ENCODE measurements around the gene POU5F2. TPM values are rescaled to one million over a fixed set of nuclear protein-coding genes. Genes with fewer than 3 reads are reported as not detected.

The POU5F2 gene
- total RNA-seq, 2 experiments from 2014 or later = 0.27 to 0.33 TPM

- POLR2A ChIA-PET = no interaction called here
- DNase-seq = no peak
- no peak overlapping the region for H3K27ac Mint-ChIP-seq
Observed at GRCh38 chr5:93735378-93735777, 6.0 kb downstream of the POU5F2 start.

GRCh38 chr5:93731987-93732386 lies 9.4 kb downstream of the POU5F2 start:
- POLR2A ChIA-PET = no interaction called here
- intact Hi-C loops (cut with micrococcal nuclease) = no loop called here

More at GRCh38 chr5:93735378-93735777, 6.0 kb downstream of the POU5F2 start:
- no peaks in the 10 kb centered on the region for H3K4me1 Mint-ChIP-seq (ENCODE audit: low read depth)
- H3K36me3 Mint-ChIP-seq = peaks cover 33% of the 10 kb centered on the region
- H3K27me3 Mint-ChIP-seq = no peaks in the 10 kb centered on the region
- intact Hi-C loops (cut with micrococcal nuclease) = no loop called here
- H3K9me3 Mint-ChIP-seq = peaks cover 4% of the 10 kb centered on the region
- CTCF ChIA-PET = no interaction called here
- H3K4me3 Mint-ChIP-seq = no peak overlapping the region

GRCh38 chr5:93726595-93726994 lies 14.8 kb downstream of the POU5F2 start:
- no peaks in the 10 kb centered on the region for H3K36me3 Mint-ChIP-seq
- intact Hi-C loops (cut with micrococcal nuclease) = no loop called here
- H3K4me1 Mint-ChIP-seq (ENCODE audit: low read depth) = peaks cover under 1% of the 10 kb centered on the region
- ChIA-PET POLR2A (no interaction called here), CTCF (interaction anchor here (0.7 kb wide), 1 partner anchor 53 kb away, joined by 3 read pairs; no protein-coding TSS in a partner anchor)
- no peak for DNase-seq
- H3K27me3 Mint-ChIP-seq = no peaks in the 10 kb centered on the region
- H3K4me3 Mint-ChIP-seq = no peak overlapping the region
- no peak overlapping the region for H3K27ac Mint-ChIP-seq
- no peaks in the 10 kb centered on the region for H3K9me3 Mint-ChIP-seq

More at GRCh38 chr5:93731987-93732386, 9.4 kb downstream of the POU5F2 start:
- Mint-ChIP-seq H3K27me3 (no peaks in the 10 kb centered on the region), H3K36me3 (peaks cover 6% of the 10 kb centered on the region), H3K27ac (no peak overlapping the region), H3K4me3 (no peak overlapping the region), H3K9me3 (no peaks in the 10 kb centered on the region), H3K4me1 (ENCODE audit: low read depth) (no peaks in the 10 kb centered on the region)
- CTCF ChIA-PET = no interaction called here
- no peak for DNase-seq

GRCh38 chr5:93724791-93725190 lies 16.6 kb downstream of the POU5F2 start:
- H3K36me3 Mint-ChIP-seq = peaks cover 1% of the 10 kb centered on the region
- DNase-seq = no peak
- H3K27me3 Mint-ChIP-seq = no peaks in the 10 kb centered on the region
- H3K27ac Mint-ChIP-seq = no peak overlapping the region
- no peak overlapping the region for H3K4me3 Mint-ChIP-seq
- ChIA-PET CTCF (no interaction called here), POLR2A (no interaction called here)
- intact Hi-C loops (cut with micrococcal nuclease) = no loop called here
- peaks cover 8% of the 10 kb centered on the region for H3K4me1 Mint-ChIP-seq (ENCODE audit: low read depth)
- H3K9me3 Mint-ChIP-seq = no peaks in the 10 kb centered on the region

GRCh38 chr5:93723681-93724080 lies 17.7 kb downstream of the POU5F2 start:
- DNase-seq = no peak
- H3K36me3 Mint-ChIP-seq = peaks cover 1% of the 10 kb centered on the region
- H3K27me3 Mint-ChIP-seq = no peaks in the 10 kb centered on the region
- ChIA-PET POLR2A (no interaction called here), CTCF (interaction anchor here (0.6 to 1.4 kb wide), 2 partner anchors 76 to 78 kb away, joined by 3 to 4 read pairs; no protein-coding TSS in a partner anchor)
- intact Hi-C loops (cut with micrococcal nuclease) = no loop called here
- H3K9me3 Mint-ChIP-seq = no peaks in the 10 kb centered on the region
- H3K4me3 Mint-ChIP-seq = no peak overlapping the region
- peaks cover 8% of the 10 kb centered on the region for H3K4me1 Mint-ChIP-seq (ENCODE audit: low read depth)
- no peak overlapping the region for H3K27ac Mint-ChIP-seq

GRCh38 chr5:93723005-93723404 lies 18.4 kb downstream of the POU5F2 start:
- CTCF ChIA-PET = interaction anchor here (1.4 kb wide), 1 partner anchor 78 kb away, joined by 4 read pairs; no protein-coding TSS in a partner anchor
- no peaks in the 10 kb centered on the region for H3K27me3 Mint-ChIP-seq
- DNase-seq = no peak
- POLR2A ChIA-PET = no interaction called here
- intact Hi-C loops (cut with micrococcal nuclease) = no loop called here
- H3K4me3 Mint-ChIP-seq = no peak overlapping the region
- peaks cover 8% of the 10 kb centered on the region for H3K4me1 Mint-ChIP-seq (ENCODE audit: low read depth)
- no peak overlapping the region for H3K27ac Mint-ChIP-seq
- peaks cover 1% of the 10 kb centered on the region for H3K36me3 Mint-ChIP-seq
- H3K9me3 Mint-ChIP-seq = no peaks in the 10 kb centered on the region

- DNase-seq = no peak
- H3K27ac Mint-ChIP-seq = no peak overlapping the region
- H3K36me3 Mint-ChIP-seq = peaks cover 1% of the 10 kb centered on the region
- intact Hi-C loops (cut with micrococcal nuclease) = no loop called here
- H3K27me3 Mint-ChIP-seq = no peaks in the 10 kb centered on the region
- peaks cover 8% of the 10 kb centered on the region for H3K4me1 Mint-ChIP-seq (ENCODE audit: low read depth)
- ChIA-PET CTCF (interaction anchor here (1.4 kb wide), 1 partner anchor 79 kb away, joined by 4 read pairs; no protein-coding TSS in a partner anchor), POLR2A (no interaction called here)
- H3K4me3 Mint-ChIP-seq = no peak overlapping the region
- no peaks in the 10 kb centered on the region for H3K9me3 Mint-ChIP-seq
Observed at GRCh38 chr5:93722588-93722987, 18.8 kb downstream of the POU5F2 start.

GRCh38 chr5:93721511-93721910 lies 19.9 kb downstream of the POU5F2 start:
- Mint-ChIP-seq H3K4me1 (ENCODE audit: low read depth) (peaks cover 8% of the 10 kb centered on the region), H3K36me3 (peaks cover 3% of the 10 kb centered on the region), H3K27ac (no peak overlapping the region), H3K27me3 (no peaks in the 10 kb centered on the region), H3K4me3 (no peak overlapping the region), H3K9me3 (no peaks in the 10 kb centered on the region)
- CTCF ChIA-PET = no interaction called here
- DNase-seq = no peak
- intact Hi-C loops (cut with micrococcal nuclease) = no loop called here
- POLR2A ChIA-PET = no interaction called here

- peaks cover 3% of the 10 kb centered on the region for H3K36me3 Mint-ChIP-seq
- no peaks in the 10 kb centered on the region for H3K27me3 Mint-ChIP-seq
- CTCF ChIA-PET = no interaction called here
- H3K4me3 Mint-ChIP-seq = no peak overlapping the region
- no peaks in the 10 kb centered on the region for H3K9me3 Mint-ChIP-seq
- POLR2A ChIA-PET = no interaction called here
- intact Hi-C loops (cut with micrococcal nuclease) = no loop called here
- DNase-seq = no peak
- no peak overlapping the region for H3K27ac Mint-ChIP-seq
- peaks cover 8% of the 10 kb centered on the region for H3K4me1 Mint-ChIP-seq (ENCODE audit: low read depth)
Observed at GRCh38 chr5:93721071-93721470, 20.3 kb downstream of the POU5F2 start.

GRCh38 chr5:93717162-93717561 lies 24.2 kb downstream of the POU5F2 start:
- peaks cover 10% of the 10 kb centered on the region for H3K4me1 Mint-ChIP-seq (ENCODE audit: low read depth)
- H3K36me3 Mint-ChIP-seq = peaks cover 9% of the 10 kb centered on the region
- H3K27me3 Mint-ChIP-seq = no peaks in the 10 kb centered on the region
- POLR2A ChIA-PET = no interaction called here
- no peak for DNase-seq
- CTCF ChIA-PET = no interaction called here
- no peak overlapping the region for H3K4me3 Mint-ChIP-seq
- intact Hi-C loops (cut with micrococcal nuclease) = no loop called here
- peaks cover 6% of the 10 kb centered on the region for H3K9me3 Mint-ChIP-seq
- no peak overlapping the region for H3K27ac Mint-ChIP-seq

GRCh38 chr5:93716453-93716852 lies 24.9 kb downstream of the POU5F2 start:
- POLR2A ChIA-PET = interaction anchor here (0.6 kb wide), 1 partner anchor 210 kb away, joined by 3 read pairs; no protein-coding TSS in a partner anchor
- H3K9me3 Mint-ChIP-seq = peaks cover 6% of the 10 kb centered on the region
- H3K4me1 Mint-ChIP-seq (ENCODE audit: low read depth) = peaks cover 8% of the 10 kb centered on the region
- no peak overlapping the region for H3K27ac Mint-ChIP-seq
- H3K36me3 Mint-ChIP-seq = peaks cover 16% of the 10 kb centered on the region
- CTCF ChIA-PET = no interaction called here
- intact Hi-C loops (cut with micrococcal nuclease) = no loop called here
- no peak for DNase-seq
- no peaks in the 10 kb centered on the region for H3K27me3 Mint-ChIP-seq
- H3K4me3 Mint-ChIP-seq = no peak overlapping the region

- Mint-ChIP-seq H3K9me3 (peaks cover 6% of the 10 kb centered on the region), H3K27me3 (no peaks in the 10 kb centered on the region), H3K4me1 (ENCODE audit: low read depth) (peaks cover 2% of the 10 kb centered on the region), H3K4me3 (no peak overlapping the region), H3K36me3 (peaks cover 17% of the 10 kb centered on the region), H3K27ac (no peak overlapping the region)
- intact Hi-C loops (cut with micrococcal nuclease) = no loop called here
- POLR2A ChIA-PET = interaction anchor here (0.6 kb wide), 1 partner anchor 210 kb away, joined by 3 read pairs; no protein-coding TSS in a partner anchor
- CTCF ChIA-PET = no interaction called here
- DNase-seq = no peak
Observed at GRCh38 chr5:93715761-93716160, 25.6 kb downstream of the POU5F2 start.

- POLR2A ChIA-PET = no interaction called here
- no peak for DNase-seq
Observed at GRCh38 chr5:93715327-93715726, 26.1 kb downstream of the POU5F2 start.

More at GRCh38 chr5:93715327-93715726, 26.1 kb downstream of the POU5F2 start:
- Mint-ChIP-seq H3K36me3 (peaks cover 17% of the 10 kb centered on the region), H3K4me3 (no peak overlapping the region), H3K27ac (no peak overlapping the region), H3K4me1 (ENCODE audit: low read depth) (peaks cover 2% of the 10 kb centered on the region), H3K9me3 (peaks cover 6% of the 10 kb centered on the region), H3K27me3 (no peaks in the 10 kb centered on the region)
- intact Hi-C loops (cut with micrococcal nuclease) = no loop called here
- CTCF ChIA-PET = no interaction called here
